Measurements from ENCODE around the gene GOSR2. TPM values are rescaled to one million over a fixed set of nuclear protein-coding genes. Genes with fewer than 3 reads are reported as not detected.

GOSR2 gene
- total and polyA plus RNA-seq, 2 of the 13 experiments (the other 11 are each of a cell fraction or from before 2014, with no cell fraction given): 61.5 to 63.9 TPM

DNA sequence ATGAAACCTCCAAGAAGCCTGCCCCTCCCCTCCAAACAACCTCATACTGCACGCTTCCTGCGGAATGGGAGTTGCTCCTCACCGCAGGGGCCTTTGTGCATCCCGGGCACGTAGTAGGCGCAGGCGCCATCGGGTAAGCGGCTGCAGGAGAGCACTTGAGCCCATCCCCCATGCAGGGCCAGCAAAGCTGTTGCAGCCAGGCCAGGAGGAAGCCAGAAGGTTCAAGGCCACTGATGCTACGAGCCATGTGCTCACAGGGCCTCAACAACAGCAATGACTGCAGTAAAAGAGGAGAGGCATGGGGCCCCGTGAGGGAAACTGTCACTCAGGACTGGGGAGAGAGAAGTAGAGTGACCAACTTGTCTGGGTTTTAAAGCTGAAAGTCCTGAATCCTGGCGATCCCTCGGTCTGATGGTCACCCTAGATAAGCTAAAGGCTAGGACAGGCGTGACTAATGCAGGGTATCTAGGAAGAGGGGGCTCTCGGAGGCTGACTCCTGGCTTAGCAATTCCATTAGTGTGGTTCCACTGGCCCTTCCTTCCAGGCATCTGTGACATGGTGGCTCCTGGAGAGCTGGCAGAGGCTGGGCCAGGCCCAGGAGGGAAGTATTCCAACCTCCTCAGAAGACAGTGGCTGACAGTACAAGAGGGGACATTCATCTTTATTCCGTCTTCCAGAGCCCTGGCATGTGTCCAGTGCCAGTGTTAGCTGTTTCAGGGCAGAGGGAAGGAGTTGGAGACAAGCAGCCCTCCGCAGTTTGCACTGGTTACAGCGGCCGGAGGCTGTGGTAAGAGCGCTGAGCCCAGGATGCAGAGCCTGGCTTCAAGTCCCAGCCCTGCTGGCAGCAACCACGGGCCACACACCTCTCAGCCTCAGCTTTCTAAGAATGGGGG, 20.8 kb downstream of the GOSR2 start (continued):
- TF ChIP-seq NBN (conservative IDR thresholded peaks at IDR 0.05) (no peak), ZNF850 (CRISPR knock-in tag; conservative IDR thresholded peaks at IDR 0.05) (no peak), ELF4 (CRISPR knock-in tag; IDR thresholded peaks at IDR 0.05; ENCODE audit: borderline replicate concordance) (peak; percentile 11; the same call in 1 of the 2 replicates), TP53 (CRISPR knock-in tag; conservative IDR thresholded peaks at IDR 0.05) (peak; percentile 75; the same call in 1 of the 2 replicates), REXO4 (CRISPR knock-in tag; IDR thresholded peaks at IDR 0.05; ENCODE audit: borderline replicate concordance) (no peak), MXI1 (IDR thresholded peaks at IDR 0.05; ENCODE audit: borderline replicate concordance, low read depth, low read length) (peak; percentile 98; the same call in 2 of the 3 replicates), ZNF790 (CRISPR knock-in tag; IDR thresholded peaks at IDR 0.05; ENCODE audit: borderline replicate concordance) (peak; percentile 75; the same call in 1 of the 2 replicates), HMG20A (CRISPR knock-in tag; IDR thresholded peaks at IDR 0.05; ENCODE audit: borderline replicate concordance) (peak; percentile 89), DNMT3B (CRISPR knock-in tag; conservative IDR thresholded peaks at IDR 0.05) (no peak; the same call in 1 of the 2 replicates), ZNF101 (CRISPR knock-in tag; IDR thresholded peaks at IDR 0.05; ENCODE audit: borderline replicate concordance, low read depth) (no peak), BRF2 (CRISPR knock-in tag; IDR thresholded peaks at IDR 0.05) (peak; percentile 72; the same call in 1 of the 2 replicates), ZNF12 (CRISPR knock-in tag; IDR thresholded peaks at IDR 0.05) (peak; percentile 87), ZNF234 (CRISPR knock-in tag; conservative IDR thresholded peaks at IDR 0.05) (peak; percentile 67), ZNF674 (CRISPR knock-in tag; IDR thresholded peaks at IDR 0.05; ENCODE audit: low read depth) (no peak), RBFOX2 (IDR thresholded peaks at IDR 0.05; ENCODE audit: low read depth, low read length) (no peak), SUZ12 (IDR thresholded peaks at IDR 0.05; ENCODE audit: low read depth, low read length) (no peak), ZNF670 (CRISPR knock-in tag; IDR thresholded peaks at IDR 0.05; ENCODE audit: borderline replicate concordance) (peak; percentile 86; the same call in 1 of the 2 replicates), KLF15 (CRISPR knock-in tag; IDR thresholded peaks at IDR 0.05; ENCODE audit: borderline replicate concordance) (no peak), RFXANK (CRISPR knock-in tag; IDR thresholded peaks at IDR 0.05) (no peak; the same call in 1 of the 2 replicates), CHCHD3 (CRISPR knock-in tag; IDR thresholded peaks at IDR 0.05) (0 out of 2 replicates have a peak, but pooled peaks have one; percentile 10), ZNF274 (CRISPR knock-in tag; IDR thresholded peaks at IDR 0.05) (peak; percentile 92), ZNF326 (CRISPR knock-in tag; IDR thresholded peaks at IDR 0.05; ENCODE audit: borderline replicate concordance) (peak; percentile 85; the same call in 1 of the 2 replicates)
- TF ChIP-seq, protein P1, sequence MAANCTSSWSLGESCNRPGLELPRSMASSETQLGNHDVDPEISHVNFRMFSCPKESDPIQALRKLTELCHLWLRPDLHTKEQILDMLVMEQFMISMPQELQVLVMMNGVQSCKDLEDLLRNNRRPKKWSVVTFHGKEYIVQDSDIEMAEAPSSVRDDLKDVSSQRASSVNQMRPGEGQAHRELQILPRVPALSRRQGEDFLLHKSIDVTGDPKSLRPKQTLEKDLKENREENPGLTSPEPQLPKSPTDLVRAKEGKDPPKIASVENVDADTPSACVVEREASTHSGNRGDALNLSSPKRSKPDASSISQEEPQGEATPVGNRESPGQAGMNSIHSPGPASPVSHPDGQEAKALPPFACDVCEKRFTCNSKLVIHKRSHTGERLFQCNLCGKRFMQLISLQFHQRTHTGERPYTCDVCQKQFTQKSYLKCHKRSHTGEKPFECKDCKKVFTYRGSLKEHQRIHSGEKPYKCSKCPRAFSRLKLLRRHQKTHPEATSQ (CRISPR knock-in tag; IDR thresholded peaks at IDR 0.05; ENCODE audit: borderline replicate concordance): peak; percentile 93
- TF ChIP-seq, protein P2, sequence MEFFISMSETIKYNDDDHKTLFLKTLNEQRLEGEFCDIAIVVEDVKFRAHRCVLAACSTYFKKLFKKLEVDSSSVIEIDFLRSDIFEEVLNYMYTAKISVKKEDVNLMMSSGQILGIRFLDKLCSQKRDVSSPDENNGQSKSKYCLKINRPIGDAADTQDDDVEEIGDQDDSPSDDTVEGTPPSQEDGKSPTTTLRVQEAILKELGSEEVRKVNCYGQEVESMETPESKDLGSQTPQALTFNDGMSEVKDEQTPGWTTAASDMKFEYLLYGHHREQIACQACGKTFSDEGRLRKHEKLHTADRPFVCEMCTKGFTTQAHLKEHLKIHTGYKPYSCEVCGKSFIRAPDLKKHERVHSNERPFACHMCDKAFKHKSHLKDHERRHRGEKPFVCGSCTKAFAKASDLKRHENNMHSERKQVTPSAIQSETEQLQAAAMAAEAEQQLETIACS (CRISPR knock-in tag; IDR thresholded peaks at IDR 0.05): no peak

Measured in HepG2 (cell line).